ENCODE data around the gene STK39. TPM values are rescaled to one million over a fixed set of nuclear protein-coding genes. Genes with fewer than 3 reads are reported as not detected.

Gene STK39
- total RNA-seq, 4 donors from 2014 or later = 35.3 to 58.0 (median 47.0) TPM

- no peaks in the 10 kb centered on the region for H3K27me3 ChIP-seq
- TF ChIP-seq POLR2A (IDR thresholded peaks at IDR 0.05) = no peak
- TF ChIP-seq, protein P1, sequence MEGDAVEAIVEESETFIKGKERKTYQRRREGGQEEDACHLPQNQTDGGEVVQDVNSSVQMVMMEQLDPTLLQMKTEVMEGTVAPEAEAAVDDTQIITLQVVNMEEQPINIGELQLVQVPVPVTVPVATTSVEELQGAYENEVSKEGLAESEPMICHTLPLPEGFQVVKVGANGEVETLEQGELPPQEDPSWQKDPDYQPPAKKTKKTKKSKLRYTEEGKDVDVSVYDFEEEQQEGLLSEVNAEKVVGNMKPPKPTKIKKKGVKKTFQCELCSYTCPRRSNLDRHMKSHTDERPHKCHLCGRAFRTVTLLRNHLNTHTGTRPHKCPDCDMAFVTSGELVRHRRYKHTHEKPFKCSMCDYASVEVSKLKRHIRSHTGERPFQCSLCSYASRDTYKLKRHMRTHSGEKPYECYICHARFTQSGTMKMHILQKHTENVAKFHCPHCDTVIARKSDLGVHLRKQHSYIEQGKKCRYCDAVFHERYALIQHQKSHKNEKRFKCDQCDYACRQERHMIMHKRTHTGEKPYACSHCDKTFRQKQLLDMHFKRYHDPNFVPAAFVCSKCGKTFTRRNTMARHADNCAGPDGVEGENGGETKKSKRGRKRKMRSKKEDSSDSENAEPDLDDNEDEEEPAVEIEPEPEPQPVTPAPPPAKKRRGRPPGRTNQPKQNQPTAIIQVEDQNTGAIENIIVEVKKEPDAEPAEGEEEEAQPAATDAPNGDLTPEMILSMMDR (IDR thresholded peaks at IDR 0.05) = no peak
- no peak for TF ChIP-seq EP300 (IDR thresholded peaks at IDR 0.05)
- TF ChIP-seq POLR2AphosphoS5 (IDR thresholded peaks at IDR 0.05) = no peak
- H3K36me3 ChIP-seq = no peaks in the 10 kb centered on the region
- no peak overlapping the region for H3K27ac ChIP-seq
- no peak for ATAC-seq
- peaks cover 0 to 19% (median 0%) of the 10 kb centered on the region in 3 donors for H3K9me3 ChIP-seq
- WGBS, 2 donors (ENCODE audit: low coverage in 1 of 2) = 25 to 75% methylated on average over 1 to 2 of the region's 2 CpGs
- H3K4me1 ChIP-seq = no peaks in the 10 kb centered on the region
- no peak overlapping the region for H3K4me3 ChIP-seq
These were observed 9.1 kb upstream of the STK39 start for GRCh38 chr2:168256448-168256847.

DNA sequence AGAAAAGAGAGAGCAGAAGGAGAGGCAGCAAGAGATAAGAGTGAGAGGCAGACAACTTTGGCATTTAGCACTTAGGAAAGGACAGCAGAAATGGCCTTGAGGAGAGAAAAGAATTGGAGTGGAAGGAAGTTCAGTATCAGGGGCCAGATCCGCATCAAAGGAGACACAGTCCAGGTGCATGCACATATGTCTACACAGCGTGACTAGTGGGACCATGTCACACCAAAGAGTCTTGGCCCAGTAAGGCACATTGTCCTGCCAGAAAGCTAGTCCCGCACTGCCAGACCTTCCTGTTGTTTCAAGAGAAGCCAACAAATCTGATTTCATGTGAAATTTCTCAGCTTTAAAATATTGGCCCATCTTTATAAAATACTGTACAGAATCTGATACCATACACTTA lies 8.5 kb upstream of the STK39 start:
- Histone ChIP-seq H3K27ac (no peak overlapping the region), H3K9me3 (peaks cover 0 to 19% (median 0%) of the 10 kb centered on the region in 3 donors), H3K36me3 (no peaks in the 10 kb centered on the region), H3K27me3 (no peaks in the 10 kb centered on the region), H3K4me1 (no peaks in the 10 kb centered on the region), H3K4me3 (no peak overlapping the region)
- 63 to 65% methylated on average over 3 of the region's 3 CpGs for WGBS, 2 donors (ENCODE audit: low coverage in 1 of 2)
- no peak for TF ChIP-seq POLR2AphosphoS5 (IDR thresholded peaks at IDR 0.05)
- no peak for TF ChIP-seq POLR2A (IDR thresholded peaks at IDR 0.05)
- TF ChIP-seq, protein P1 (IDR thresholded peaks at IDR 0.05) = no peak
- no peak for TF ChIP-seq EP300 (IDR thresholded peaks at IDR 0.05)
- ATAC-seq = no peak

- Histone ChIP-seq H3K4me1 (no peaks in the 10 kb centered on the region), H3K27ac (no peak overlapping the region)
- 69 to 96% methylated on average over 2 to 8 of the region's 8 CpGs for WGBS, 2 donors (ENCODE audit: low coverage in 1 of 2)
These were observed 7.7 kb upstream of the STK39 start for GRCh38 chr2:168255103-168255502.

GRCh38 chr2:168254158-168254935 lies 7.0 kb upstream of the STK39 start:
- no peak overlapping the region for H3K4me3 ChIP-seq
- TF ChIP-seq, protein P1 (IDR thresholded peaks at IDR 0.05) = peak in 1 of 4 experiments; percentile 9
- no peak for TF ChIP-seq EP300 (IDR thresholded peaks at IDR 0.05)
- no peak for ATAC-seq
- no peaks in the 10 kb centered on the region for H3K27me3 ChIP-seq
- no peaks in the 10 kb centered on the region for H3K36me3 ChIP-seq
- H3K27ac ChIP-seq = no peak overlapping the region
- H3K9me3 ChIP-seq = peaks cover 0 to 12% (median 0%) of the 10 kb centered on the region in 3 donors
- H3K4me1 ChIP-seq = peaks cover 0 to 3% (median 0%) of the 10 kb centered on the region in 3 donors
- WGBS, 2 donors (ENCODE audit: low coverage in 1 of 2) = 42 to 72% methylated on average over 2 to 3 of the region's 3 CpGs

More at GRCh38 chr2:168255103-168255502, 7.7 kb upstream of the STK39 start:
- H3K9me3 ChIP-seq = peaks cover 0 to 19% (median 0%) of the 10 kb centered on the region in 3 donors
- no peak for ATAC-seq
- no peaks in the 10 kb centered on the region for H3K27me3 ChIP-seq
- TF ChIP-seq, protein P1 (IDR thresholded peaks at IDR 0.05) = no peak
- TF ChIP-seq EP300 (IDR thresholded peaks at IDR 0.05) (no peak), POLR2AphosphoS5 (IDR thresholded peaks at IDR 0.05) (no peak), POLR2A (IDR thresholded peaks at IDR 0.05) (no peak)
- H3K36me3 ChIP-seq = no peaks in the 10 kb centered on the region
- H3K4me3 ChIP-seq = no peak overlapping the region

DNA sequence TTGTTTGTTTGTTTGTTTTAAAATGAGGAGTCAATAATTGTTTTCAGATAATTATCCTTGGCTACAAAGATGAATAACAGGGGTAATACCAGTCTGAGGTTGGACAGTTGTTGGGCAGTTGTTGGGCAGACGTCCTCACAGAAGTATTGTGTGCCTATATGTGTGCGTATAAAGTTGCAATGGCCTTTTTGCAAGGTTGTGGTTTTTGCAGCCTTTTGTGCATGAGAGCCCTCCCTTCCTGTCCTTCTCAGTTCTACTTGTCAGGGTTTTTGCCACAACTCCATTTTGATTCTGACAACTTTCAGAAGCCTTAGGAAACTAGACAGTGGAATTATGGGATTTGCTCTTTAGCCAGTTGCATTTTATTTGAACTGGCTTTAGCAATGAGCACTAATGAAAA lies 6.0 kb upstream of the STK39 start:
- 88 to 93% methylated on average over 2 of the region's 2 CpGs for WGBS, 2 donors (ENCODE audit: low coverage in 1 of 2)
- Histone ChIP-seq H3K27ac (no peak overlapping the region), H3K27me3 (no peaks in the 10 kb centered on the region), H3K4me1 (peaks cover 0 to 13% (median 0%) of the 10 kb centered on the region in 3 donors), H3K36me3 (no peaks in the 10 kb centered on the region), H3K4me3 (no peak overlapping the region), H3K9me3 (peaks cover 0 to 2% (median 0%) of the 10 kb centered on the region in 3 donors)
- no peak for ATAC-seq
- TF ChIP-seq POLR2A (IDR thresholded peaks at IDR 0.05) (no peak), POLR2AphosphoS5 (IDR thresholded peaks at IDR 0.05) (no peak), EP300 (IDR thresholded peaks at IDR 0.05) (no peak)
- TF ChIP-seq, protein P1 (IDR thresholded peaks at IDR 0.05) = no peak
